Transverse colon (tissue), 4 donors: ENCODE data around the gene VEGFB. TPM values are rescaled to one million over a fixed set of nuclear protein-coding genes. Genes with fewer than 3 reads are reported as not detected.

Source experiments
- DNase-seq: peaks from one replicate; pipeline ENCODE4 v3.0.0-alpha.2; 2019
- H3K27ac ChIP-seq, 4 donors: fragments of 200-600 bp; sonication (generic); 2 replicates each; pipeline ENCODE4 v1.5.1; 2016 to 2018; ENCODE audit warnings: inconsistent platforms in 4 of 4
- H3K27me3 ChIP-seq: fragments of 200-600 bp; sonication (generic); 2 replicates; pipeline ENCODE4 v1.5.1; 2017; ENCODE audit warnings: inconsistent platforms
- H3K36me3 ChIP-seq, 4 donors: fragments of 200-600 bp; sonication (generic); 2 replicates each; pipeline ENCODE4 v1.5.1; 2017 to 2019; ENCODE audit warnings: inconsistent platforms in 4 of 4
- H3K4me1 ChIP-seq, 4 donors: fragments of 200-600 bp; sonication (generic); 2 replicates each; pipeline ENCODE4 v1.5.1; 2017 to 2020; ENCODE audit warnings: inconsistent platforms in 4 of 4
- H3K4me3 ChIP-seq, 4 donors: fragments of 200-600 bp; sonication (generic); 1 replicate in 1 of 4; 2 replicates in 3 of 4; pipeline versions ENCODE4 v1.5.1 to v1.6.1; 2017 to 2019; ENCODE audit warnings: inconsistent platforms in 4 of 4
- H3K9me3 ChIP-seq, 2 donors: fragments of 200-600 bp; sonication (generic); 2 replicates each; pipeline ENCODE4 v1.5.1; 2017 to 2019; ENCODE audit warnings: inconsistent platforms in 2 of 2
- CTCF ChIP-seq, 5 experiments: fragments of 200-600 bp in 3 of 5; fragments of 450-650 bp in 2 of 5; sonication (generic) in 3 of 5; IDR thresholded peaks; 1 replicate in 2 of 5; 2 replicates in 3 of 5; pipeline ENCODE4 v1.5.1; 2016 to 2017; ENCODE audit warnings: antibody characterized with exemption in 5 of 5, inconsistent platforms in 3 of 5, mild to moderate bottlenecking in 2 of 5, moderate library complexity in 1 of 5
- EP300 ChIP-seq: sonication (generic); formaldehyde crosslinking; IDR thresholded peaks from one replicate; pipeline ENCODE4 v1.6.1; 2017; ENCODE audit warnings: antibody characterized with exemption, low read depth
- POLR2A ChIP-seq: fragments of 450-650 bp; IDR thresholded peaks from one replicate; pipeline ENCODE4 v1.6.1; 2016; ENCODE audit warnings: antibody characterized with exemption, mild to moderate bottlenecking, moderate library complexity
- POLR2AphosphoS5 ChIP-seq, 3 donors: sonication (generic); formaldehyde crosslinking; IDR thresholded peaks; one replicate each; pipeline ENCODE4 v1.6.1; 2016; ENCODE audit warnings: antibody characterized with exemption in 3 of 3
- WGBS, 2 donors: methylation state at CpG; one replicate each; pipeline ENCODE4 v1.1.5; 2018; ENCODE audit warnings: low coverage in 1 of 2; 5-methylcytosine and 5-hydroxymethylcytosine counted together
- in situ Hi-C, 4 donors: fragments of 200-750 bp; cut with MboI; loops; one replicate each; pipeline versions ENCODE4 v1.15.0 to v1.15.1; 2017; ENCODE audit warnings: low sequenced_read_pairs in 3 of 4, low pct_ligation_motif_present in 1 of 4, low pct_unique_long_range_greater_than_20kb in 1 of 4
- intact Hi-C: fragments of 100-400 bp; cut with DNase I; formaldehyde crosslinking; loops from one replicate; pipeline ENCODE4 v1.15.1; 2023; ENCODE audit warnings: low total_unique reads
- total RNA-seq, 4 donors: library from RNA; depleted of rRNA; stranded (reverse); fragments of >200 nt; gene quantifications; one replicate each; pipeline ENCODE4 v1.1.0, GENCODE V29; 2016

The VEGFB gene
- total RNA-seq, 4 donors from 2014 or later = 34.0 to 84.9 (median 36.8) TPM

- intact Hi-C loops = no loop called here
- Histone ChIP-seq H3K36me3 (no peaks in the 10 kb centered on the region), H3K9me3 (no peaks in the 10 kb centered on the region), H3K27ac (no peak overlapping the region), H3K27me3 (peaks cover 24% of the 10 kb centered on the region), H3K4me3 (no peak overlapping the region), H3K4me1 (peaks cover 22 to 42% (median 34%) of the 10 kb centered on the region in 4 donors)
- in situ Hi-C loops = no loop called here
- TF ChIP-seq POLR2AphosphoS5 (IDR thresholded peaks at IDR 0.05) (no peak), EP300 (no peak), POLR2A (no peak), CTCF (IDR thresholded peaks at IDR 0.05) (no peak)
- WGBS, 2 donors = 89% methylated on average over 9 of the region's 9 CpGs; no CpG with 5 or more reads in 1 of the 2 donors
- DNase-seq = no peak
Measured at GRCh38 chr11:64286801-64287159, 52.4 kb downstream of the VEGFB start.

GRCh38 chr11:64287676-64288352, 53.4 kb downstream of the VEGFB start:
- 98% methylated on average over 33 of the region's 33 CpGs; no CpG with 5 or more reads in 1 of the 2 donors for WGBS, 2 donors
- DNase-seq = no peak
- in situ Hi-C loops (no loop called here), intact Hi-C loops (no loop called here)
- Histone ChIP-seq H3K27me3 (peaks cover 35% of the 10 kb centered on the region), H3K36me3 (no peaks in the 10 kb centered on the region), H3K4me3 (no peak overlapping the region), H3K27ac (no peak overlapping the region), H3K9me3 (no peaks in the 10 kb centered on the region), H3K4me1 (peaks cover 18 to 45% (median 39%) of the 10 kb centered on the region in 4 donors)
- TF ChIP-seq CTCF (IDR thresholded peaks at IDR 0.05) = no peak
- TF ChIP-seq POLR2AphosphoS5 (IDR thresholded peaks at IDR 0.05) = no peak
- TF ChIP-seq POLR2A = no peak
- no peak for TF ChIP-seq EP300

GRCh38 chr11:64288353-64288750, 54.0 kb downstream of the VEGFB start:
- TF ChIP-seq CTCF (IDR thresholded peaks at IDR 0.05) (no peak), EP300 (no peak), POLR2A (no peak), POLR2AphosphoS5 (IDR thresholded peaks at IDR 0.05) (no peak)
- in situ Hi-C loops = no loop called here
- 92% methylated on average over 9 of the region's 9 CpGs; no CpG with 5 or more reads in 1 of the 2 donors for WGBS, 2 donors

More at GRCh38 chr11:64288353-64288750, 54.0 kb downstream of the VEGFB start:
- H3K27me3 ChIP-seq = peaks cover 40% of the 10 kb centered on the region
- no peaks in the 10 kb centered on the region for H3K36me3 ChIP-seq
- peaks cover 13 to 39% (median 34%) of the 10 kb centered on the region in 4 donors for H3K4me1 ChIP-seq
- H3K27ac ChIP-seq = no peak overlapping the region
- intact Hi-C loops = no loop called here
- H3K4me3 ChIP-seq = no peak overlapping the region
- no peaks in the 10 kb centered on the region for H3K9me3 ChIP-seq
- DNase-seq = no peak

Other genes starting within 250 kb of the VEGFB start
- gene OTUB1, start 248.1 kb upstream of the VEGFB start, total RNA-seq = 100 to 1,000 TPM in 1 of 4 donors, 10 to 100 TPM in 3; 52.7 to 114 (median 79.4) TPM
- gene FLRT1, start 198.7 kb upstream of the VEGFB start, total RNA-seq = 1 to 10 TPM in 2 of 4 donors, under 1 TPM in 2; 0.32 to 1.4 (median 0.90) TPM
- gene MACROD1, start 68.5 kb upstream of the VEGFB start, total RNA-seq = 10 to 100 TPM; 42.9 to 50.7 (median 50.1) TPM
- 100 to 1,000 TPM in 1 of 4 donors, 10 to 100 TPM in 3; 45.3 to 181 (median 65.9) TPM for gene STIP1, start 48.4 kb upstream of the VEGFB start, total RNA-seq
- gene FERMT3, start 27.9 kb upstream of the VEGFB start, total RNA-seq = 10 to 100 TPM; 14.6 to 63.3 (median 28.6) TPM
- gene TRPT1, start 8.4 kb upstream of the VEGFB start, total RNA-seq = 100 to 1,000 TPM in 2 of 4 donors, 10 to 100 TPM in 2; 82.4 to 113 (median 99.1) TPM
- 100 to 1,000 TPM in 3 of 4 donors, 10 to 100 TPM in 1; 84.0 to 215 (median 127) TPM for gene NUDT22, start 8.3 kb upstream of the VEGFB start, total RNA-seq
- 100 to 1,000 TPM in 1 of 4 donors, 10 to 100 TPM in 3; 52.6 to 214 (median 76.0) TPM for gene DNAJC4, start 4.0 kb upstream of the VEGFB start, total RNA-seq
- gene FKBP2, start 6.5 kb downstream of the VEGFB start, total RNA-seq = 100 to 1,000 TPM in 2 of 4 donors, 10 to 100 TPM in 2; 63.6 to 203 (median 102) TPM
- gene PPP1R14B, start 12.4 kb downstream of the VEGFB start, total RNA-seq = 10 to 100 TPM; 62.8 to 80.4 (median 73.2) TPM
- gene PLCB3, start 16.9 kb downstream of the VEGFB start, total RNA-seq = 100 to 1,000 TPM in 2 of 4 donors, 10 to 100 TPM in 2; 64.5 to 115 (median 91.2) TPM
- gene BAD, start 50.1 kb downstream of the VEGFB start, total RNA-seq = 100 to 1,000 TPM in 3 of 4 donors, 10 to 100 TPM in 1; 93.9 to 154 (median 139) TPM
- 10 to 100 TPM in 3 of 4 donors, 1 to 10 TPM in 1; 6.4 to 35.2 (median 27.4) TPM for gene GPR137, start 51.3 kb downstream of the VEGFB start, total RNA-seq
- under 1 TPM in 1 of 4 donors, not detected in 3; 0.27 TPM for gene KCNK4, start 56.7 kb downstream of the VEGFB start, total RNA-seq
- 10 to 100 TPM in 1 of 4 donors, not detected in 3; 20.9 TPM for gene CATSPERZ, start 65.8 kb downstream of the VEGFB start, total RNA-seq
- 100 to 1,000 TPM; 142 to 272 (median 221) TPM for gene ESRRA, start 70.9 kb downstream of the VEGFB start, total RNA-seq
- 10 to 100 TPM; 59.1 to 99.9 (median 82.7) TPM for gene TRMT112, start 83.0 kb downstream of the VEGFB start, total RNA-seq
- gene PRDX5, start 83.5 kb downstream of the VEGFB start, total RNA-seq = 100 to 1,000 TPM; 152 to 381 (median 265) TPM
- gene CCDC88B, start 105.6 kb downstream of the VEGFB start, total RNA-seq = 100 to 1,000 TPM in 1 of 4 donors, 10 to 100 TPM in 3; 24.8 to 203 (median 47.1) TPM
- 10 to 100 TPM; 14.5 to 86.0 (median 34.5) TPM for gene RPS6KA4, start 124.6 kb downstream of the VEGFB start, total RNA-seq